ENCODE results near the gene VCAN. TPM values are rescaled to one million over a fixed set of nuclear protein-coding genes. Genes with fewer than 3 reads are reported as not detected.

VCAN gene
- total and polyA plus RNA-seq, 2 donors (not counting 1 experiment from before 2014, with no cell fraction given): 2.0 TPM; not detected in 1

- Histone ChIP-seq H3K4me2 (replicated peaks; ENCODE audit: low read depth, low read length, poor library complexity, severe bottlenecking) (no peak overlapping the region), H3K27ac (ENCODE audit: low read length in 2 of 2) (no peak overlapping the region), H3K9me3 (ENCODE audit: control extremely low read depth in 1 of 3, control insufficient read depth in 2 of 3, insufficient read depth in 1 of 3, low read length in 2 of 3) (peaks cover 0 to 2% (median 0%) of the 10 kb centered on the region in 3 donors), H3K9ac (ENCODE audit: low read length) (no peak overlapping the region), H3K4me3 (ENCODE audit: control extremely low read depth in 1 of 5, extremely low read depth in 1 of 5, insufficient read depth in 1 of 5, low read depth in 2 of 5, low read length in 4 of 5) (no peak overlapping the region), H3K36me3 (replicated peaks in 1 of 2; ENCODE audit: control extremely low read depth in 1 of 2, control insufficient read depth in 1 of 2, extremely low read depth in 1 of 2, insufficient read depth in 2 of 2, low read length in 1 of 2) (no peaks in the 10 kb centered on the region), H3K79me2 (ENCODE audit: control insufficient read depth, insufficient read depth, low read length) (no peaks in the 10 kb centered on the region), H4K20me1 (ENCODE audit: control insufficient read depth, insufficient read depth, low read length, poor library complexity, severe bottlenecking) (no peaks in the 10 kb centered on the region), H3K27me3 (replicated peaks in 1 of 4; ENCODE audit: control extremely low read depth in 1 of 4, control insufficient read depth in 3 of 4, insufficient read depth in 4 of 4, low read length in 3 of 4) (no peaks in the 10 kb centered on the region), H3K4me1 (ENCODE audit: control insufficient read depth in 2 of 2, insufficient read depth in 2 of 2, low read length in 2 of 2) (no peaks in the 10 kb centered on the region), H2AFZ (ENCODE audit: insufficient read depth, low read depth, low read length, poor library complexity, severe bottlenecking) (no peak overlapping the region)
- H3K4me1 Mint-ChIP-seq: no peaks in the 10 kb centered on the region
- DNase-seq: no peak
- no peak overlapping the region for H3K4me3 Mint-ChIP-seq
- intact Hi-C loops (cut with micrococcal nuclease): no loop called here
- no peak for TF ChIP-seq EZH2 (IDR thresholded peaks at IDR 0.05; ENCODE audit: borderline replicate concordance, insufficient read depth, low read depth, low read length, poor library complexity, severe bottlenecking)
- no peak for TF ChIP-seq CTCF (IDR thresholded peaks at IDR 0.05)
- ATAC-seq (ENCODE audit: low read depth): no peak
- peaks cover 5% of the 10 kb centered on the region for H3K9me3 Mint-ChIP-seq (ENCODE audit: insufficient read depth)
- H3K27me3 Mint-ChIP-seq: no peaks in the 10 kb centered on the region
- H3K27ac Mint-ChIP-seq: no peak overlapping the region
- POLR2A ChIA-PET: no interaction called here
- CTCF ChIA-PET: no interaction called here
Observed at GRCh38 chr5:83614841-83615240, 143.3 kb downstream of the VCAN start.

GRCh38 chr5:83628360-83628759 lies 156.8 kb downstream of the VCAN start:
- Histone ChIP-seq H3K9me3 (ENCODE audit: control extremely low read depth in 1 of 3, control insufficient read depth in 2 of 3, insufficient read depth in 1 of 3, low read length in 2 of 3) (no peaks in the 10 kb centered on the region), H3K4me1 (ENCODE audit: control insufficient read depth in 2 of 2, insufficient read depth in 2 of 2, low read length in 2 of 2) (no peaks in the 10 kb centered on the region), H3K36me3 (replicated peaks in 1 of 2; ENCODE audit: control extremely low read depth in 1 of 2, control insufficient read depth in 1 of 2, extremely low read depth in 1 of 2, insufficient read depth in 2 of 2, low read length in 1 of 2) (no peaks in the 10 kb centered on the region), H3K79me2 (ENCODE audit: control insufficient read depth, insufficient read depth, low read length) (no peaks in the 10 kb centered on the region), H3K9ac (ENCODE audit: low read length) (no peak overlapping the region), H3K4me3 (ENCODE audit: control extremely low read depth in 1 of 5, extremely low read depth in 1 of 5, insufficient read depth in 1 of 5, low read depth in 2 of 5, low read length in 4 of 5) (no peak overlapping the region), H3K27me3 (replicated peaks in 1 of 4; ENCODE audit: control extremely low read depth in 1 of 4, control insufficient read depth in 3 of 4, insufficient read depth in 4 of 4, low read length in 3 of 4) (no peaks in the 10 kb centered on the region), H2AFZ (ENCODE audit: insufficient read depth, low read depth, low read length, poor library complexity, severe bottlenecking) (no peak overlapping the region), H3K4me2 (replicated peaks; ENCODE audit: low read depth, low read length, poor library complexity, severe bottlenecking) (no peak overlapping the region), H4K20me1 (ENCODE audit: control insufficient read depth, insufficient read depth, low read length, poor library complexity, severe bottlenecking) (no peaks in the 10 kb centered on the region), H3K27ac (ENCODE audit: low read length in 2 of 2) (no peak overlapping the region)
- Mint-ChIP-seq H3K27me3 (no peaks in the 10 kb centered on the region), H3K4me3 (no peak overlapping the region), H3K27ac (no peak overlapping the region), H3K9me3 (ENCODE audit: insufficient read depth) (no peaks in the 10 kb centered on the region), H3K4me1 (no peaks in the 10 kb centered on the region)
- ChIA-PET POLR2A (no interaction called here), CTCF (no interaction called here)
- intact Hi-C loops (cut with micrococcal nuclease): no loop called here
- ATAC-seq (ENCODE audit: low read depth) (no peak), DNase-seq (no peak)
- TF ChIP-seq EZH2 (IDR thresholded peaks at IDR 0.05; ENCODE audit: borderline replicate concordance, insufficient read depth, low read depth, low read length, poor library complexity, severe bottlenecking) (no peak), CTCF (IDR thresholded peaks at IDR 0.05) (no peak)
- WGBS (ENCODE audit: insufficient coverage): no CpG with 5 or more reads among the region's 2 CpGs

Other genes with a start within 250 kb of the VCAN start
- gene HAPLN1, start 249.1 kb downstream of the VCAN start, total RNA-seq: not detected in 2 replicates
- gene HAPLN1, start 249.1 kb downstream of the VCAN start, polyA plus RNA-seq: not detected in 2 replicates

All from B cell (primary cell).